NCI-H2081 (cell line): Measurements from ENCODE around the gene LRRC37A3.
"Not testable (repeated sequence)": the region's sequence is repeated elsewhere in the genome, so short reads cannot be mapped to it uniquely, and the experiment has no call there.

Experiments used
- DNase-seq, 2 experiments: peaks; one replicate each; lab custom pipeline; 2025; lab: John Stamatoyannopoulos, UW

Gene LRRC37A3

DNA sequence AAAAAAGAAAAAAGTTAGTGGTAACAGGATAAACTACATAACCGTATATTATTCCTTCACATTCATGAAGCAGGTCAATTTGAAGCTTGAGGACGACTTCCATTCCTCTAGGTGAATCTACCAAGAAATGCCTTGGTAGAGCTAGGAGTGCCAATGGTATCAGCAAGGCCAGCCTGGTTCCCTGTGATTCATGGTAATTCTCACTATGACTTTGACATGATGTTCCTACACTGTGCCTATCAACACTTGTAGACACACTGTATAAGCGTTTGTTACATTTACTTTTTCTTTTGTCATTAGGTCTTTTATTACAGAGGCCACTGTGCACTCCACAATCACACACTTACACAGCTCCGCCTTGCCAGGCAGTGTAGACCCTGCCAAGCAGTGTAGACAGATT, 7.2 kb upstream of the LRRC37A3 start:
- not testable (repeated sequence) for DNase-seq

DNA sequence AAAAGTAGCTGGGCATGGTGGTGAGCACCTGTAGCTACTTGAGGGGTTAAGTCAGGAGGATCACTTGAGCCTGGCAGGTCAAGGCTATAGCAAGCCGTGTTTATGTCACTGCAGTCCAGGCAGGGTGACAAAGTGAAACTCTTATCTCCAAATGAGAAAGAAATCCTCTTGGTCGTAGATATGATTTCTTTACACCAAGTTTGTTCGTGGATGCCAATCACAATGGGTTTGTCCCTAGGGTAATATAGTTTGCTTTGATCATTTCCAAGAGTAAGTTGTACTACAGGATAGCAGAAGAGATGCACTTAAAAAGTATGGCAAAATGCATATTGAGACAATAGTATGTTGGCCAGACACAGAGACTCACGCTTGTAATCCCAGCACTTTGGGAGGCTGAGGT, 6.0 kb upstream of the LRRC37A3 start:
- DNase-seq, result not testable (repeated sequence)

DNA sequence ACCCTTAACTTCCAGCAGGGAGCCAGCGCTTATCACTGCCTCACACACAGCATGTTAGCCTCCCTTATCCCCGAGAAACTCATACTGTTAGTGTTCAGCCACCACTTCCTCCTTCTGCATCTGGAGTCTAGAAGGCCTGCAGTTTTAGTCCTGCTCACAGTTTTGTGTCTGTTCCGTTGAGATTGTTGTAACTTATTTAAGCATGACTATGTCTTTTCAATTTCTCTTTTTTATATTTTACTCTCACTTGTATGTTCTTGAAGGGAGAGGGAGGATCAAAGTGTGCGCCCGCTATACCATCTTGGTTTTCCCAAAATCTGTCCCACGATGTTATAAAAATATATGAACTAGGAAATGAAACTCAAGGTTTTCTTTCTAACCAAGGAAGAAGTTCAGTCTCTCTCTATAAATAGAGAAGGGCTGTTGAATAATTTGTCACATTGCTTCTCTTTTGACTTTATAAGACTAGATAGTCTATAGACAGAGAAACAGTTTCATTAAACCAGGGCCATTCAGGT, 3.8 kb upstream of the LRRC37A3 start:
- DNase-seq, result not testable (repeated sequence)

DNA sequence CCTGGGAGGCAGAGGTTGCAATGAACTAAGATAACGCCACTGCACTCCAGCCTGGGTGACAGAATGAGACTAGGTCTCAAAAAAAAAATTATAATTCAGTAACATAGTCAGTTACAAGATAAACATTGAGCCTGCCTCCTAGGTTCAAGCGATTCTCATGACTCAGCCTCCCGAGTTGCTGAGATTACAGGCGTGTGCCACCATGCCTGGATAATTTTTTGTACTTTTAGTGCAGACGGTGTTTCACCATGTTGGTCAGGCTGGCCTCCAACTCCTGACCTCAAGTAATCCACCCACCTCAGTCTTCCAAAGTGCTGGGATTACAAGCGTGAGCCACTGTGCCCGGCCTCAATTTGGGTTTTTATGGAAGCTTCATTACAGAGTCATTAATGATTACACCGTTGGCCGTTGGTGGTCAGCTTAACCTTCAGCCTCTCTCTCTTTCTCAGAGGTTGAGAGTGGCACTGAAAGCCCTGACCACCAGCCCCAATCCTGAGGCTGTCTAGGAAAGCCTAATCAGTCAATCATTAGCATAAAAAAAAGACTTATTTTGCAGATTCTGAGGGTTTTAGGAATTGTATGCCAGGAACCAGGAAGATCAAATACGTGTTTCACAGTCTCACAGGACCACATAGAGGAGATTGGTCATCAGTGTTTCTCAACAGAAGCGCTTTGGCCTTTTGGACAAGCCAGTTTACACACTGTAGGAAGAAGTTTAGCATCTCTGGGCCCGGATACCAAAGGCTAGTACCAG, 1.3 kb upstream of the LRRC37A3 start:
- no peak for DNase-seq

DNA sequence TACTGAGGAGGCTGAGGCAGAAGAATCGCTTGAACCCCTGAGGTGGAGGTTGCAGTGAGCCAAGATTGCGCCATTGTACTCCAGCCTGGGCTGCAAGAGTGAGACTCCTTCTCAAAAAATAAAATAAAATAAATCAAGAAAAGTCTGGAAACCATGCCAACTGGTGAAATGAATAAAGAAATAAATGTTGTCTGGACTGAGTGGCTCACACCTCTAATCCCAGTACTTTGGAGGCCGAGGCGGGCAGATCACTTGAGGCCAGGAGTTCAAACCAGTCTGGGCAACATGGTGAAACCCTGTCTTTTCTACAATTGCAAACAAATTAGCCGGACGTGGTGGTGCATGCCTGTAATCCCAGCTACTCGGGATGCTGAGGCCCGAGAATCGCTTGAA, 744 bp upstream of the LRRC37A3 start:
- DNase-seq, result no peak

DNA sequence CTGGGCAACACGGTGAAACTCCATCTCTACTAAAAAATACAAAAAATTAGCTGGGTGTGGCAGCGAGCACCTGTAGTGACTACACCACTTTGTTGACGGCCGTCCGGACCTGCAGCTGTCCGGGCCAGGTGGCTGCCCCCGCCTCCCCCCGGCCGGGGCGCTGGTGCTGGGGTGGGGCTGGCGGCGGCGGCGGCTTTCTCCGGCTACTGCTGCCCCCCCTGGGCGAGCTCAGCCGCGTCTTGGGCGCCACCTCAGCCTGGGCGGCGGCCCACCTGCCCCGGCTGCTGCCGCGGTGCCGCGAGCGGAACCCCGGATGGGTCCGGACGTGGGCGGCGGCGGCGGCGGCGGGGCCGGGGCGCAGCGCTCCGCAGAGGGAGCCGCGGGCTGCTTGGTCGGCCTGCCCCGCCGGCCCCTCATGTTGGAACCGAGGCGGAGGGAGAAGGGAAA, 413 bp downstream of the LRRC37A3 start:
- DNase-seq, result peak; percentile 17 to 51

DNA sequence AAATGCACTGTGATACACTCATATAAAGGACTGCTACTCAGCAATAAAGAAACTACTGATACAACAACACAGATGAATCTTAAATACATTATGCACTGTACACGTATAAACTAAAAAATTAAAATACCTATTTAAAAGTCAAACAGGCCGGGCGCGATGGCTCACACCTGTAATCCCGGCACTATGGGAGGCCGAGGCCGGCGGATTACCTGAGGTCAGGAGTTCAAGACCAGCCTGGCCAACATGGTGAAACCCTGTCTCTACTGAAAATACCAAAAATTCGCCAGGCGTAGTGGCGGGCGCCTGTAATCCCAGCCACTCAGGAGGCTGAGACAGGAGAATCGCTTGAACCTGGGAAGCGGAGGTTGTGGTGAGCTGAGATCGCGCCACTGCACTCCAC, 1.7 kb downstream of the LRRC37A3 start:
- DNase-seq, result not testable (repeated sequence)

DNA sequence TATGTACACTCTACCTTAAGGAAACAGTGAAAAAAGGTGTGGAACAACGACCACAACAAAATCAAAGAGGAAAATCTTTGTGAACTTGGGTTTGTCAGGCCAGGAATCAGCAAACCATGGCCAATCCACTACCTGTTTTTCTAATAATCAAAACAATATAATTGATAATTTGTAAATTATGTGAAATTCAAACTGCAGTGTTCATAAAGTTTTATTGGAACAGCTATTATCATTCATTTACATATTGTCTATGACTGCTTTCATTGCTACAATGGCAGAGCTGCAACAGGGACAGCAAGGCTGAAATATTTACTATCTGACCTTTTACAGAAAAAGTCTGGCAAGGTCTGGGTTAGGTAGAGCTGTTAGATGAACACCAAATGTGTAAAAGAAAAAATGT, 4.0 kb downstream of the LRRC37A3 start:
- DNase-seq, result not testable (repeated sequence)

DNA sequence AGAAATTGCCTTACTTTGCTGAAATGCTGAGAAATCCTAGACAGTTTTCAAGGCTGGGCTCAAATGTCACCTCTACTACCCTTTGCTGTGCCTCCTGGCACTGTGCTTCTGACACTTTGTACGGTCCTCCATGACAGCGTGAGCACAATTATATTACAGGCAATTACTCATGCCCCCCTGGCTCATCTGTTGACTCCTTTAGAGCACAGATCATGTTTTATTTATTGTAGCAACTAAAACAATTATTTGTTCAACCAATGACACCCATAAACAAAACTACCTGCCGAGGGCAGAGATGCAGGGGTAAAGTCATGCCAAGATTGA, 9.1 kb downstream of the LRRC37A3 start:
- DNase-seq, result not testable (repeated sequence)

DNA sequence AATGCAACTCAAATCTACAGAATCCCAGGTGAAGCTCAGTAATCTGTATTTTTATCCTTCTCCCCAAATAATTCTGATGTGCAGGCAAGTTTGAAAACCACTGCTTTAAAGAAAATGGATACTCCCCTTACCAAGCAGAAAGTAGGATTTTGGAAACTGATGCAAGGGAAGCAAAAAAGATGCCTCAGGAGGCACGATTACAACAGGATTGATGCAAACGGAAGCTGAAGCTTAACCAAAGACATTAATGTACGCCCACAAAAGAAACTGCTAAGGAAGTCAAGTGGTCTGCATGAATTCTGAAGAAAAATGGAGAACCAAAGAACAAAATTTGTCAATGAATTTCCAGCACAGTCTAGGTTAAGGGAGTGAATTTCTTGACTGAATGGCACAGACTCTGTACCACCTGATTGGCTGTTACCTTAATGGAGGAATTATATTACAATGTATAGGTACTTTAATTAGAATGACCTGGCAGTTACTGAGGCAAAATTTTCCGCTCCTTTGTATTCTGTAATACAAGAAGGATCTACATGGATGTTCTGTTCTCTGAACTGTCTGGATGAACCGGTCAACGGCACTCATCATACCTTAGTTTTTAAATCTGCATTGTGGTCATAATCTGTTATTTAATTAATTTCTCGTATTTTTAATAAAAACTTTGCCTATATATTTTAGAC, 9.6 kb downstream of the LRRC37A3 start:
- not testable (repeated sequence) for DNase-seq

DNA sequence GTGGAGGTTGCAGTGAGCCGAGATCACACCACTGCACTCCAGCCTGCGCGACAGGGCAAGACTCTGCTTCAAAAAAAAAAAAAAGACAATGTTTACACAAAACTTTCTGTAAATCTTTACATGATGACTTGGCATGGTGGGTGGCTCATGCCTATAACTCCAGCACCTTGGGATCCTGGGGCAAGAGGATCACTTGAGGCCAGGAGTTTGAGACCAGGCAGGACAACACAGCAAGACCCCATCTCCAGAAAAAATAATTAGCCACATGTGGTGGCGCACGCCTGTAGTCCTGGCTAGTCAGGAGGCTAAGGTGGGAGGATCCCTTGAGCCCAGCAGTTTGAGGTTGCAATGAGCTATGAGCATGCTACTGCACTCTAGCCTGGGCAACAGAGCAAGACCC, 15.2 kb downstream of the LRRC37A3 start:
- not testable (repeated sequence) for DNase-seq

DNA sequence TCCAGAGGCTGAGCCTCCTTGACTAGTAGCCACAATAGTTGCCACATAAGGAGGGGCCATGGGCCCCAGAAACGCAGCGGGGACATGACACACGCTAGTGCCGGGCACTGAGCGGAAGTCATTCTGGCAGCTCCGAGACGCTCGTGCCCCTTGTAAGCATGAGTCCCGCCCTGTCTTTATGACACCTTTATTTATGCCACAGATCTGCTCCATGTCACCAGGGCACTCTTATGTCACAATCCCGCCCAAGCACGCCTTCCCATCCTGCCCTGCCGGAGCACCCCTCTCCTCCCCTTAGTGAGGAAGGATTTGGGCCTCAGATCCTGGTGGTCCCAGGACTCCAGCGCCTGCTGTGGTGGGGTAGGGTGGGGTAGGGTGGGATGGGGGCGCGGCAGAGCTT, 22.1 kb downstream of the LRRC37A3 start:
- DNase-seq, result not testable (repeated sequence)

DNA sequence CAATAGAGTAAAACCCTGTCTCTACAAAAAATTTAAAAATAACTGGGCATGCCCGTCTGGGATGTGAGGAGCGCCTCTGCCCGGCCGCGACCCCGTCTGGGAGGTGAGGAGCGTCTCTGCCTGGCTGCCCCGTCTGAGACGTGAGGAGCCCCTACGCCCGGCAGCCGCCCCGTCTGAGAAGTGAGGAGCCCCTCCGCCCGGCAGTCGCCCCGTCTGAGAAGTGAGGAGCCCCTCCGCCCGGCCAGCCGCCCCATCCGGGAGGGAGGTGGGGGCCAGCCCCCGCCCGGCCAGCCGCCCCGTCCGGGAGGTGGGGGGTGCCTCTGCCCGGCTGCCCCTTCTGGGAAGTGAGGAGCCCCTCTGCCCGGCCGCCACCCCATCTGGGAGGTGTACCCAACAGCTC, 45.1 kb downstream of the LRRC37A3 start:
- DNase-seq, result not testable (repeated sequence)

DNA sequence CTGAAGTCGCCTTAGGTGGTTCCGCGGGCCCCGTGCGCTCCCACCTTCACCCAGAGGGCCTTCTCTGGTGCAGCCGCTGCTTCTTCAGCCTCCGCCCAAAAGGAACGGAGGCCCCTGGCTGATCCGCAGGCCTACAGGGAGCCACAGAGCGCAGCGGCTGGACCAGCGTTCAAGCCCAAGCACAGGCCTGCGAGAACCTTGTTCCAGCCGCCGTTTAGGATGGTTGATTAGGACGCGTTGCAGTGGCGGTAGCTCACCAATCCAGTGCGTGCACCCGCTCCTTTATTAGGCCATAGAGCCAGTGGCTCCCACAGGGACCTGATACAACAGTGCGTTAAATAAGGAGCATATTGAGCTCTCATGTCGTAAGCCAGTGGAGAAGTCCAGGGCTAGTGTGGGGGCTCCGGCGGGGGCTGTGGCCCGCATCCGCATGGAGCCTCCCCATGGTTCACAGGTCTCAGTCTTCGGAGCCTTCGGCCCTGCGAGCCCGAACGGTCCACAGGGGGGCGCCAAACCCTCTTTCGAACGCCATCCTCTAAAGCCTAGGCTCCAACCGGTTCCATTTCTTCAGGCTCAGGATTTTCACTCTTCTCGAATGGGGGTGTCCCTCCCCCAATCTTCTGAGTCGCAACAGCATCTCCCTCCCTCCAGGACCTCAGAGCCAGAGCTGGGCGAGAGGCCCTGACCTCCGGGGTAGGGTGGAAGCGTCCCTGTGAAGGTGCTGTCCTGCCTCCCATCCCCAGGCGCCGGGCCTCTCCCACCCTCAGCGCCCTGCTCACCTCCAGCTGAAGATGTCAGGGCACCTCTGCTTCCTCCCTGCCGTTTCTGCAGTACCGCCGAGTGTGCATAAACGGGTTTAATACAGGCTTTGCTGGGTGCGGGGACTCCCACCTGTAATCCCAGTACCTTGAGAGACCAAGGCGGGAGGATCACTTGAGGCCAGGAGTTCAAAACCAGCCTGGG, 71.5 kb downstream of the LRRC37A3 start:
- DNase-seq, result peak; percentile 5 to 28

DNA sequence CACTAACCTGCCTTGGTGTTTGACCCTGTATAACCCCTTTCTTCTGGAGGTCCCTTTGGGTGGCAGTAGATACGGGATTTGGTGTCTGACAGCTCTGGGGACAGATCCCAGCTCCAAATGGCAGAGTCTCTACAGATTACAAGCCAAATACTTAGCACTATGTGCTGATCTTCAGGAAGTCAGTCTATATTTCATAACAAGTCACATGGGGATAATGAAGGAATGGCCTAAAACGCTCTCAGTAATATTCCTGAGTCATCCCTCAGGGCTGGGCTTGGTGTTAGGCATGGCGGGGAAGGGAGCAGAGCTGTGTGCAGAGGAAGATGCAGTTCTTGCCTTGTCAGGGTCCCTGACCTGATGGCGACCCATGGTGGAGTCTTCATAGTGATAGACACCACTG, 72.4 kb downstream of the LRRC37A3 start:
- DNase-seq, result not testable (repeated sequence)

DNA sequence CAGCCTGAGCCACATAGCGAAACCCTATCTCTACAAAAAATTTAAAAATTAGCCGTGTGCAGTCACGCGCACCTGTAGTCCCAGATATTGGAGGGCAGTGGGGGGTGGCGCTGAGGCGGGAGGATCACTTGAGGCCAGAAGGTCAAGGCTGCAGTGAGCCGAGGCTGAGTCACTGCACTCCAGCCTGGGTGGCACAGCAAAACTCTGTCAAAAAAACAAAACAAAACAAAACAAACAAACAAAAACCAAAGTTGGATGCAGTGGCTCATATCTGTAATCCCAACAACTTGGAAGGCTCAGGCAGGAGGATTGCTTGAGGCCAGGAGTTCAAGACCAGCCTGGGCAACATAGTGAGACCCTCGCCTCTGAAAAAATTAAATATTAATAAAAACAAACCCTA, 75.4 kb downstream of the LRRC37A3 start:
- DNase-seq, result not testable (repeated sequence)

DNA sequence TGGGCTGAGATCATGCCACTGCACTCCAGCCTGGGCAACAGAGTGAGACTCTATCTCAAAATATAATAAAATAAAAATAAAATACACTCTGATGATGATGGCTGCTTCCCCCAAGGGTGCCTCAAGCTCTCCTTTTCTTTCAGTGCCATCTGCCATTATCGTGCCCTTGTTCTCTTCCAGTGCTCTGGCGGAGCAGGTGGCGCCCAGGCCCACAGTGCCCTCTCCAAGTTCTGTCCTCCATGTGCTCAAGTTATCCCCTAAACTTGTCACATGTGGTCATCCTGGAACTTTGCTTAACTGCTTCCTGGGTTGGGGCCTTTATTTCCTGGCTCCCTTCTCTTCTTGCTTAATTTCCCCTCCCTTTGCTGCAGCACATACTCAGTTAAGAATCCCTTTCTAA, 76.4 kb downstream of the LRRC37A3 start:
- DNase-seq, result not testable (repeated sequence)

DNA sequence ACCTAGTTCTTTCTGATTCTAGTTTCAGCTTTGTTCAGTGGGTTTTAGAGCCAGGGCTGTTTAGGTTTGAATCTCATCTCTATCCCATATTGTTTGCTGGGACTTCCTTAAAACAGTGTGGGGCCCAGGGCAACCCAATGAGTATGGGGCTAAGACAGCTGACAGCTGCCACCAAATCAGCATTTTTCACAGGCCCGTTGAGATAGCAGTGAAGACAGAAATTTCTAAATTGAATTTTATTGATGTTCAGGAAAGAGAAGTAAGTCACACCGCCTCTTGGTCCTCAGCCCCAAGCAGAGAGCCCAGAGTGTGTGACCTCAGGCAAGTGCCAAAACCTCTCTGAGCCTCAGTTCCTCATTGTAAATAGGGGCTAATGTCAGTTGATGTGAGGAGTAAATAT, 78.3 kb downstream of the LRRC37A3 start:
- DNase-seq, result not testable (repeated sequence)

DNA sequence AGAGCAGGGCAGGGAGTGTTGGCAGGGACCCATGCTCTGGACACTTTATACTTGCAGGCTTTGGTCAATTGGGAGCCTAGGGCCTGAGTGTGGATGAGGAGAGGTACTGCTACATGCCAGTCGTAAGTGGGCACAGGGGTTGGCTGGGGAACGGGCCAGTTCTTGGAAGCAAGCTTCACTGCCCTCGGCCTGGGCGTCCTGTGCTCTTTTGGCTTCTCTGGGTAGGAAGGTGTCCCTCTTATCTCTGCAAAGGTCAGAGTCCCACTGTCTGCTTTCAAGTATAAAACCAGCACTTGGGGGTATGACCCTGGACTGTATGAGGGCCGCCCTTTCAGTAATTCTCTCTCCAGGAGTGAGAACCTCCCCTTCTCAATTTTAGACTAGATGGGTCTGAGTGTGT, 80.8 kb downstream of the LRRC37A3 start:
- DNase-seq, result not testable (repeated sequence)

DNA sequence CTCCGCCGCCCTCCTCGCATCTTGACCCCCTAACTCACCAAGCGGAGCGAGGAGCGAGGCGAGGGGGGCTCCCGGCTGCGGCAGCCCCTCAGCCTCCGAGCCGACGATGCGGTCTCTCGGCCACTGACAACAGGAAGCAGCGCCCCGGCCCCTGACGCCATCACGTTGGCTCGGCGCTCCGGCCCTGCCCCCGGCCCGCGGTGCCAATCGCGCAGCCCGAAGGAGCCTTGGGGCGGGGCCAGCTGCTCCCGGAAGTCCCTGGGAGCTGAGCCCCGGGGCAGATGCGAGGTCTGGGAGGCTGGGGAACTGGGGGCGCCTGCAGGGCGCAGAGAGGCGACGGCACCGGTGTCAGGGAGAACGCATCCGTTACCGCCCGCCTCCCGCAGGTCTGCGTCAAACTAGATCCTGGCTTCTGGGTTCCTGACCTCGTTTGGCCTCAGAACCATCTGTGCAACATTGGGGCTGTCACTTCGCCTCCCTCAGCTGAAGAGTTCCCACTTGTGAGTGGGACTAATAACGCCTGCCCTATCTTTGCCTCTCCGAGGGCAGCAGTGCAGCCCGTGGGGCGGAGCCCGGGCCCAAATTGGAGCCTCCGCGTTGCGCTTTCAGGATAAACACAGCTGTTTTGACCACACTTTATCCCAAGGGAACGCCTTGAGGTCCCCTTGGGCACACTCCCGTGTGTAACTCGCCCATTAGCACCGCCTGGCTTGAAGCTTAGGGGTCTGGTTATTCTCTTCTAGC, 82.1 kb downstream of the LRRC37A3 start:
- peak; percentile 82 to 89 for DNase-seq

DNA sequence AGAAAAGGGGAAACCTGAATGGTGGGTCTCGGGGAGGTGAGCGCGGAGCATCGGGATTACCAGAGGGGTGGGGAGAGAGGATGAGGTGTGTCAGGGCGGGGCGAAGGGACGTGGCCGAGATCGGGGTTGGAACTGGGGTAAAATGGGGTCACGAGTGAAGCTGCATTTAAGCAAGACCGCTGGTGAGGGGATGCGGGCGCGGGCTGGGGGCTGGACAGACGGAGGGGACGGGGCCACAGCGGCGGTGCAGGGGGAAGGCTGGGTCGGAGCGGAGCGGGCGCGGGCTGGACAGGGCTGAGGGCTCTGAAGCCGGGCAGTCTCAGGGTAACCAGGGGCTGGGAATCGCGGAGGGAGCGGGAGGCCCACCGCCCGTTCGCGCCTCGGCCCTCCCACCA, 82.7 kb downstream of the LRRC37A3 start:
- DNase-seq, result not testable (repeated sequence)
